PC-9 (cell line): ENCODE measurements around the gene UBE2H.

ENCODE experiments used
- CTCF ChIP-seq: fragments of 200-600 bp; sonication (generic); conservative IDR thresholded peaks from 2 replicates; pipeline ENCODE4 v1.6.1; 2017; ENCODE audit warnings: mixed run types, antibody characterized with exemption, mild to moderate bottlenecking, moderate library complexity
- EZH2 ChIP-seq: fragments of 200-600 bp; sonication (generic); IDR thresholded peaks from 2 replicates; pipeline ENCODE4 v1.8.0; 2017; ENCODE audit warnings: antibody characterized with exemption, low read depth

DNA sequence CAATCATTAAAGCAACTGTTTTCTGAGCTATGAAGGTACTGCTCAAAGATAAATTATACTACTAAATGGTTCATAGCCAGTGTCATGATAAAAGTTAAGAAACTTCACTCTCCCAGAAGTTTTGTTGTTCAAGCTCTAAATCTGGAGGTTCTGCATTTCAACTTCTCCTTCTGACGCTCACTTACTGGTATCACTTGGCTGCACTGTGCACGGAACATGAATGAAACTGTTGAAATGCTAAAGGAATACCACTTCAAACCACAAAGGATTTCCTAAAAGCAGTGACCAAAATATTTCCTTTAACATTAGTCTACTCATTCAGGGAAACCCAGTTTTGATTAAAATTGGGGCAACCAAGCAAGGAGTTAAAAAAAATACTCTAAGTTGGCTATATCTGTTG, 93.6 kb downstream of the UBE2H start:
- TF ChIP-seq CTCF, result no peak
- TF ChIP-seq EZH2, result no peak
